Bronchial epithelial cell (primary cell): ENCODE results near the gene MYO18A. TPM values are rescaled to one million over a fixed set of nuclear protein-coding genes. Genes with fewer than 3 reads are reported as not detected.
A peak's percentile ranks its signal among the peaks of the same experiment; 100 is the strongest.

ENCODE experiments used
- DNase-seq: peaks from one replicate; pipeline ENCODE4 v3.0.0-alpha.2; 2010; ENCODE audit warnings: low read depth
- FAIRE-seq: peaks from 2 replicates; lab custom pipeline; 2011; peaks lifted over from hg19 to GRCh38; lab: Jason Lieb, UNC
- H3K27me3 ChIP-seq: 2 replicates; pipeline ENCODE4 v1.5.1; 2011; ENCODE audit warnings: low read length; ENCODE audit not compliant: control insufficient read depth, insufficient read depth
- H3K36me3 ChIP-seq: 2 replicates; pipeline ENCODE4 v1.5.1; 2011; ENCODE audit warnings: low read length; ENCODE audit not compliant: control insufficient read depth, insufficient read depth
- H3K4me3 ChIP-seq: 2 replicates; pipeline ENCODE4 v1.5.1; 2011; ENCODE audit warnings: mild to moderate bottlenecking, low read depth, low read length, control low read depth
- CTCF ChIP-seq: IDR thresholded peaks from 2 replicates; pipeline ENCODE4 v1.5.1; 2011; ENCODE audit warnings: mild to moderate bottlenecking, moderate library complexity, low read length, control low read depth, inconsistent platforms; ENCODE audit not compliant: insufficient read depth, severe bottlenecking
- total RNA-seq: library from RNA; depleted of rRNA; stranded (reverse); fragments of >200 nt; gene quantifications from 2 replicates; pipeline ENCODE4 v1.2.1, GENCODE V29; 2014

The MYO18A gene
- total RNA-seq, 1 donor from 2014 or later, result 23.4 TPM

DNA sequence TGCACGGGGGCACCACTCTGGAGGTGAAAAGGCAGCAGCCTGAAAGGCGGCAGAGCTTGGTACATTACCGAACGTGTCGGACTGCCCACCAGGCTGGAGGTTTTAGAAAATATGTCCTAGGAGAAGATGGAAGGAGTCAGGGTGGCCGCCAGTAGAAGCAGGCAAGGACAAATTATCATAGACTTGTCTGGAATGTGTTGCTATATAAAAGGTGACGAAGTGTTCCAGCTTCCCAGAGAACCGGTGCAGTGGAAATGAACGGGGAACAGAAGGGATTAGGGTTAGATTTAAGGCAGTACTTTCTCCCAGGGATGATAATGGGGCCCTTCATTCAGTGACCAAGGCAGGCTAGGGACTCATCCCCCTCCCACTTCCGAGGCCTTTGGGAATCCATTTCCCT lies 109.9 kb downstream of the MYO18A start:
- no peak for TF ChIP-seq CTCF
- Histone ChIP-seq H3K36me3 (no peaks in the 10 kb centered on the region), H3K27me3 (peaks cover under 1% of the 10 kb centered on the region), H3K4me3 (no peak overlapping the region)
- FAIRE-seq (no peak), DNase-seq (no peak)

GRCh38 chr17:29069526-29070041 lies 110.6 kb downstream of the MYO18A start:
- Histone ChIP-seq H3K4me3 (no peak overlapping the region), H3K27me3 (peaks cover 3% of the 10 kb centered on the region), H3K36me3 (no peaks in the 10 kb centered on the region)
- no peak for TF ChIP-seq CTCF
- peak; percentile 64 for DNase-seq
- no peak for FAIRE-seq

GRCh38 chr17:29068818-29069217 lies 111.4 kb downstream of the MYO18A start:
- DNase-seq, result no peak
- H3K4me3 ChIP-seq, result no peak overlapping the region
- no peaks in the 10 kb centered on the region for H3K36me3 ChIP-seq
- FAIRE-seq, result no peak
- TF ChIP-seq CTCF, result no peak
- H3K27me3 ChIP-seq, result peaks cover 3% of the 10 kb centered on the region

DNA sequence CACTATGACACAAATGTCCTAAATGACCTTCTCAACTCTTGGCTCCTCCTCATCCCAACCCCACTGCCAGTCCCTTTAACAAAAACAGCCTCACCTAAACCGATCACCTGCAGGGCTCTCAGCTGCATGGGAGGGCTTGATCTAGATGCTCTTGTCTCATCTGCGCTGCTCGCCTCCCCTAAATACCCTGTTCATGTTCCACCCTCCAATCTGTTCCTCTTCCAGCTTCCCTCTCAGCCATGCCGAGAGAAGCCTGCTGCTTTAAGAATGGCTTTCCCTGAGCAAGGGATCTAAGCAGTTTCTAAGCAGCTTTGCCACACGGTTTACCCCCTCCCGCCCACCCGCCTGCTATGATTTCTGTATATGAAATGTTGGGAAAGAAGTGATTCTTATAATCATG lies 113.6 kb downstream of the MYO18A start:
- no peak for DNase-seq
- Histone ChIP-seq H3K36me3 (no peaks in the 10 kb centered on the region), H3K27me3 (peaks cover 3% of the 10 kb centered on the region), H3K4me3 (no peak overlapping the region)
- no peak for FAIRE-seq
- no peak for TF ChIP-seq CTCF

GRCh38 chr17:29066047-29066446 lies 114.2 kb downstream of the MYO18A start:
- H3K36me3 ChIP-seq, result no peaks in the 10 kb centered on the region
- no peak overlapping the region for H3K4me3 ChIP-seq
- FAIRE-seq, result no peak
- peaks cover 3% of the 10 kb centered on the region for H3K27me3 ChIP-seq
- TF ChIP-seq CTCF, result no peak
- DNase-seq, result no peak

GRCh38 chr17:29063992-29064391 lies 116.2 kb downstream of the MYO18A start:
- Histone ChIP-seq H3K36me3 (no peaks in the 10 kb centered on the region), H3K27me3 (peaks cover 3% of the 10 kb centered on the region), H3K4me3 (no peak overlapping the region)
- DNase-seq (no peak), FAIRE-seq (no peak)
- TF ChIP-seq CTCF, result no peak
